IMR-90 (cell line): ENCODE results near the gene BLVRA. TPM values are rescaled to one million over a fixed set of nuclear protein-coding genes. Genes with fewer than 3 reads are reported as not detected.

ENCODE experiments used
- ATAC-seq: fragments of 200-7000 bp; cut with Tn5 transposase; 2 replicates; pipeline ENCODE4 v1.9.1; 2020; ENCODE audit warnings: low read depth, mild to moderate bottlenecking, moderate library complexity
- BruUV-seq: library from RNA; stranded (reverse); fragments of 400-500 nt; replicated peaks from 2 replicates; lab custom pipeline; 2021; lab: Mats Ljungman, UMichigan
- CTCF ChIA-PET: fragments of 300-600 bp; formaldehyde crosslinking; extraction: SDS; loops from one replicate; lab custom pipeline; 2021; ENCODE audit warnings: antibody characterized with exemption; lab: Yijun Ruan, JAX
- POLR2A ChIA-PET: fragments of 300-600 bp; sonication (Branson Sonifier 250); formaldehyde crosslinking; loops from one replicate; lab custom pipeline; 2022; ENCODE audit warnings: antibody characterized with exemption; ENCODE audit not compliant: unreplicated experiment; lab: Charles Lee
- DNase-seq: peaks from one replicate; pipeline ENCODE4 v3.0.0; 2013
- H2AFZ ChIP-seq: replicated peaks from 2 replicates; pipeline ENCODE3; 2013; ENCODE audit warnings: low read length, mild to moderate bottlenecking; ENCODE audit not compliant: poor library complexity
- H2AK5ac ChIP-seq: 2 replicates; pipeline ENCODE4 v1.6.1; 2013; ENCODE audit warnings: low read depth, low read length, inconsistent platforms
- H2AK9ac ChIP-seq: replicated peaks from 2 replicates; pipeline ENCODE3; 2013; ENCODE audit warnings: mild to moderate bottlenecking, low read depth, low read length, moderate library complexity; ENCODE audit not compliant: poor library complexity
- H2BK120ac ChIP-seq: 2 replicates; pipeline ENCODE4 v1.6.1; 2013; ENCODE audit warnings: low read depth, low read length, inconsistent platforms
- H2BK15ac ChIP-seq: 3 replicates; pipeline ENCODE4 v1.6.1; 2013; ENCODE audit warnings: low read depth, low read length, inconsistent platforms
- H2BK20ac ChIP-seq: 2 replicates; pipeline ENCODE4 v1.6.1; 2013; ENCODE audit warnings: low read depth, mild to moderate bottlenecking, inconsistent platforms, low read length, moderate library complexity
- H2BK5ac ChIP-seq: 2 replicates; pipeline ENCODE4 v1.6.1; 2013; ENCODE audit warnings: mild to moderate bottlenecking, low read depth, low read length, inconsistent platforms; ENCODE audit not compliant: poor library complexity, severe bottlenecking
- H3K14ac ChIP-seq: replicated peaks from 2 replicates; pipeline ENCODE4 v1.6.1; 2013; ENCODE audit warnings: low read depth, low read length, inconsistent platforms
- H3K18ac ChIP-seq: 2 replicates; pipeline ENCODE4 v1.6.1; 2013; ENCODE audit warnings: low read depth, low read length, control low read depth
- H3K23ac ChIP-seq: 2 replicates; pipeline ENCODE4 v1.6.1; 2013; ENCODE audit warnings: low read depth, low read length, inconsistent platforms
- H3K27ac ChIP-seq: 2 replicates; pipeline ENCODE4 v1.5.1; 2013; ENCODE audit warnings: mild to moderate bottlenecking, control low read depth, low read length; ENCODE audit not compliant: insufficient read depth
- H3K27me3 ChIP-seq: 2 replicates; pipeline ENCODE4 v1.6.1; 2013; ENCODE audit warnings: low read length; ENCODE audit not compliant: control insufficient read depth, insufficient read depth
- H3K36me3 ChIP-seq: 2 replicates; pipeline ENCODE4 v1.6.1; 2013; ENCODE audit warnings: low read length, mixed read lengths; ENCODE audit not compliant: control insufficient read depth, insufficient read depth
- H3K4ac ChIP-seq: 2 replicates; pipeline ENCODE4 v1.6.1; 2013; ENCODE audit warnings: low read depth, low read length, inconsistent platforms
- H3K4me1 ChIP-seq: 2 replicates; pipeline ENCODE4 v1.6.1; 2013; ENCODE audit warnings: low read length, mixed read lengths; ENCODE audit not compliant: control insufficient read depth, insufficient read depth
- H3K4me2 ChIP-seq: 2 replicates; pipeline ENCODE4 v1.6.1; 2013; ENCODE audit warnings: low read depth, mild to moderate bottlenecking, control low read depth, low read length, moderate library complexity
- H3K4me3 ChIP-seq: 2 replicates; pipeline ENCODE4 v1.5.1; 2013; ENCODE audit warnings: low read depth, mild to moderate bottlenecking, control low read depth, low read length, moderate library complexity; ENCODE audit not compliant: insufficient read depth
- H3K56ac ChIP-seq: 2 replicates; pipeline ENCODE4 v1.6.1; 2013; ENCODE audit warnings: low read length, inconsistent platforms; ENCODE audit not compliant: insufficient read depth; ENCODE audit errors: extremely low read depth
- H3K79me1 ChIP-seq, 2 experiments: 2 replicates each; pipeline ENCODE4 v1.6.1; 2013; ENCODE audit warnings: low read length in 2 of 2, inconsistent platforms in 1 of 2, low read depth in 1 of 2
- H3K9ac ChIP-seq: 2 replicates; pipeline ENCODE4 v1.6.1; 2013; ENCODE audit warnings: low read depth, low read length, control low read depth
- H3K9me1 ChIP-seq: 2 replicates; pipeline ENCODE4 v1.6.1; 2013; ENCODE audit warnings: low read length, inconsistent platforms; ENCODE audit not compliant: insufficient read depth
- H3K9me3 ChIP-seq: 2 replicates; pipeline ENCODE4 v1.6.1; 2013; ENCODE audit warnings: low read length; ENCODE audit not compliant: control insufficient read depth, insufficient read depth
- H4K20me1 ChIP-seq: 2 replicates; pipeline ENCODE4 v1.6.1; 2013; ENCODE audit warnings: low read length, inconsistent platforms; ENCODE audit not compliant: insufficient read depth
- H4K5ac ChIP-seq: 2 replicates; pipeline ENCODE4 v1.6.1; 2013; ENCODE audit warnings: mild to moderate bottlenecking, low read depth, low read length, control low read depth
- H4K8ac ChIP-seq, 2 experiments: 2 replicates each; pipeline ENCODE4 v1.6.1; 2013; ENCODE audit warnings: low read depth in 2 of 2, low read length in 2 of 2, control low read depth in 1 of 2, inconsistent platforms in 1 of 2
- H4K91ac ChIP-seq: 2 replicates; pipeline ENCODE4 v1.6.1; 2013; ENCODE audit warnings: low read depth, low read length, inconsistent platforms; ENCODE audit not compliant: insufficient read depth
- BHLHE40 ChIP-seq: fragments of 150-350 bp; IDR thresholded peaks from 2 replicates; pipeline ENCODE4 v1.6.1; 2016; ENCODE audit warnings: mild to moderate bottlenecking, low read depth, low read length
- CEBPB ChIP-seq: IDR thresholded peaks from 2 replicates; pipeline ENCODE4 v1.6.1; 2012; ENCODE audit warnings: low read depth, low read length, improper control_type of control experiment
- CHD1 ChIP-seq: IDR thresholded peaks from 2 replicates; pipeline ENCODE4 v1.6.1; 2012; ENCODE audit warnings: low read depth, low read length, improper control_type of control experiment
- ELK1 ChIP-seq: fragments of 150-350 bp; IDR thresholded peaks from 2 replicates; pipeline ENCODE4 v1.6.1; 2016; ENCODE audit warnings: low read depth, mild to moderate bottlenecking, low read length, moderate library complexity, borderline replicate concordance
- FOS ChIP-seq: fragments of 150-350 bp; IDR thresholded peaks from 2 replicates; pipeline ENCODE4 v1.6.1; 2016; ENCODE audit warnings: low read depth, low read length
- MAFK ChIP-seq: IDR thresholded peaks from 2 replicates; pipeline ENCODE4 v1.6.1; 2012; ENCODE audit warnings: low read depth, low read length, improper control_type of control experiment
- MAZ ChIP-seq: IDR thresholded peaks from 2 replicates; pipeline ENCODE4 v1.6.1; 2012; ENCODE audit warnings: low read depth, mild to moderate bottlenecking, low read length, improper control_type of control experiment, moderate library complexity, borderline replicate concordance
- MXI1 ChIP-seq: IDR thresholded peaks from 2 replicates; pipeline ENCODE4 v1.6.1; 2012; ENCODE audit warnings: low read depth, mild to moderate bottlenecking, low read length, moderate library complexity, borderline replicate concordance
- NFE2L2 ChIP-seq: fragments of 150-350 bp; IDR thresholded peaks from 2 replicates; pipeline ENCODE4 v1.6.1; 2016; ENCODE audit warnings: low read depth, mild to moderate bottlenecking, low read length
- POLR2A ChIP-seq: IDR thresholded peaks from 2 replicates; pipeline ENCODE4 v1.6.1; 2012; ENCODE audit warnings: mild to moderate bottlenecking, low read depth, low read length
- RCOR1 ChIP-seq: IDR thresholded peaks from 2 replicates; pipeline ENCODE4 v1.6.1; 2012; ENCODE audit warnings: mild to moderate bottlenecking, low read length, improper control_type of control experiment; ENCODE audit not compliant: insufficient replicate concordance
- RFX5 ChIP-seq: IDR thresholded peaks from 2 replicates; pipeline ENCODE4 v1.8.0; 2012; ENCODE audit warnings: low read depth, mild to moderate bottlenecking, low read length, moderate library complexity
- WGBS, 2 experiments: methylation state at CpG; one replicate each; pipeline versions ENCODE4 v1.1.5 to v1.1.7; 2013; ENCODE audit warnings: missing lambda C conversion rate in 2 of 2; ENCODE audit not compliant: insufficient read length in 1 of 2; ENCODE audit errors: extremely low coverage in 2 of 2; 5-methylcytosine and 5-hydroxymethylcytosine counted together
- dilution Hi-C: fragments of 300-500 bp; cut with HindIII; formaldehyde crosslinking; loops from one replicate; pipeline ENCODE4 v1.14.3; 2018; ENCODE audit warnings: low sequenced_read_pairs; ENCODE audit not compliant: unreplicated experiment
- in situ Hi-C: fragments of 300-500 bp; cut with MboI; formaldehyde crosslinking; loops from 3 replicates; pipeline ENCODE4 v1.14.3; 2019; ENCODE audit warnings: low sequenced_read_pairs, inconsistent platforms, mixed read lengths
- intact Hi-C: fragments of 100-400 bp; cut with micrococcal nuclease; formaldehyde crosslinking; loops from 2 replicates; pipeline ENCODE4 v1.10.0; 2022
- polyA plus RNA-seq, 3 experiments: library from polyadenylated mRNA; depleted of rRNA; stranded (reverse); fragments of >200 nt; gene quantifications; 2 replicates each; pipeline ENCODE4 v1.2.3, GENCODE V29; 2012; ENCODE audit warnings: low replicate concordance in 1 of 3
- total RNA-seq: library from RNA; depleted of rRNA; stranded (reverse); fragments of >200 nt; gene quantifications from 2 replicates; pipeline ENCODE4 v1.2.3, GENCODE V29; 2012
- TF ChIP-seq, protein P1 (sequence below): conservative IDR thresholded peaks from 2 replicates; pipeline ENCODE4 v1.5.1; 2012; ENCODE audit warnings: mild to moderate bottlenecking, low read depth, low read length, improper control_type of control experiment
- TF ChIP-seq, protein P2 (sequence below): fragments of 150-350 bp; IDR thresholded peaks from 2 replicates; pipeline ENCODE4 v1.6.1; 2017; ENCODE audit warnings: mild to moderate bottlenecking, antibody characterized with exemption, low read length, low read depth

The BLVRA gene
- total and polyA plus RNA-seq, 2 of the 4 experiments (the other 2 are of a cell fraction): 32.3 to 47.1 TPM

DNA sequence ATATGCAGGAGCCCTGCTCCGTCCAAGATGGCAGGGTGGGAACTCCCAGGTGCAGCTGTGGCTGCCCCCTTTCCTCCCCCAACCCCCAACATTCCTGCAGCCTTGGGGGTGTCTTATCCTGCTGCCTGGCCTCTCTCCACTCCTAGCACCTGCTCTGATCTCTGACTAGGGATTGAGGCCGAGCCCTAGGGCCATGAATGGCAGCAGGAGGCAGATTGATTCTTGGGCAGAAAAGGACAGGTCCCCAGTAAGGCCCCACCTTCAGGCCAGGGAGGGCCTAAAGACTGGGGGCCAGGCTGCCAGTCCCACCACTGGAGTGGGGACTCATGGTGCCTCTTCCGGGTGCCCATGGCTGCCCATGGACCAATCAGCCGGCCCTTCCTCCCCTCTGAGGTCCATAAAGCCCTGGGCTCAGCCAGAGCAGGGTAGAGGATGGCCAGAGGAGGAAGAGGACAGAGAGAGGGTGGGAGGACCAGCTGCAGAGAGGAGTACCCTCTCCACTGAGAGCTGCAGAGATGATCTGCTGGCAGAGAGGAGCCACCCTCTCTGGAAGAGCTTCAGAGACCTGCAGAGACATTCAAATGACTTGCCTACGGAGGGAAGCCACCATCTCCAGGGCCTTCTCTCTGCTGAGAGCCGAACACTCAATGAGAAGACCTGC lies 20.9 kb upstream of the BLVRA start:
- in situ Hi-C loops (no loop called here), dilution Hi-C loops (no loop called here), intact Hi-C loops (no loop called here)
- 83% methylated on average over 1 of the region's 6 CpGs; no CpG with 5 or more reads in 1 of the 2 experiments for WGBS, 2 experiments
- no peak overlapping the region for H2BK15ac ChIP-seq
- H3K4me2 ChIP-seq: no peak overlapping the region
- H3K36me3 ChIP-seq: no peaks in the 10 kb centered on the region
- H4K5ac ChIP-seq: no peak overlapping the region
- no peak overlapping the region for H3K56ac ChIP-seq
- TF ChIP-seq, protein P1, sequence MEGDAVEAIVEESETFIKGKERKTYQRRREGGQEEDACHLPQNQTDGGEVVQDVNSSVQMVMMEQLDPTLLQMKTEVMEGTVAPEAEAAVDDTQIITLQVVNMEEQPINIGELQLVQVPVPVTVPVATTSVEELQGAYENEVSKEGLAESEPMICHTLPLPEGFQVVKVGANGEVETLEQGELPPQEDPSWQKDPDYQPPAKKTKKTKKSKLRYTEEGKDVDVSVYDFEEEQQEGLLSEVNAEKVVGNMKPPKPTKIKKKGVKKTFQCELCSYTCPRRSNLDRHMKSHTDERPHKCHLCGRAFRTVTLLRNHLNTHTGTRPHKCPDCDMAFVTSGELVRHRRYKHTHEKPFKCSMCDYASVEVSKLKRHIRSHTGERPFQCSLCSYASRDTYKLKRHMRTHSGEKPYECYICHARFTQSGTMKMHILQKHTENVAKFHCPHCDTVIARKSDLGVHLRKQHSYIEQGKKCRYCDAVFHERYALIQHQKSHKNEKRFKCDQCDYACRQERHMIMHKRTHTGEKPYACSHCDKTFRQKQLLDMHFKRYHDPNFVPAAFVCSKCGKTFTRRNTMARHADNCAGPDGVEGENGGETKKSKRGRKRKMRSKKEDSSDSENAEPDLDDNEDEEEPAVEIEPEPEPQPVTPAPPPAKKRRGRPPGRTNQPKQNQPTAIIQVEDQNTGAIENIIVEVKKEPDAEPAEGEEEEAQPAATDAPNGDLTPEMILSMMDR: no peak
- TF ChIP-seq CEBPB (no peak), MAFK (no peak), BHLHE40 (no peak), RCOR1 (no peak), NFE2L2 (no peak), CHD1 (no peak), MAZ (no peak), POLR2A (no peak), FOS (no peak), MXI1 (no peak), RFX5 (no peak), ELK1 (no peak)
- TF ChIP-seq, protein P2, sequence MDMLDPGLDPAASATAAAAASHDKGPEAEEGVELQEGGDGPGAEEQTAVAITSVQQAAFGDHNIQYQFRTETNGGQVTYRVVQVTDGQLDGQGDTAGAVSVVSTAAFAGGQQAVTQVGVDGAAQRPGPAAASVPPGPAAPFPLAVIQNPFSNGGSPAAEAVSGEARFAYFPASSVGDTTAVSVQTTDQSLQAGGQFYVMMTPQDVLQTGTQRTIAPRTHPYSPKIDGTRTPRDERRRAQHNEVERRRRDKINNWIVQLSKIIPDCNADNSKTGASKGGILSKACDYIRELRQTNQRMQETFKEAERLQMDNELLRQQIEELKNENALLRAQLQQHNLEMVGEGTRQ: no peak
- H3K14ac ChIP-seq: no peak overlapping the region
- no peak overlapping the region for H3K27ac ChIP-seq
- ChIA-PET POLR2A (no interaction called here), CTCF (interaction anchor here (1.3 kb wide), 1 partner anchor 37 kb away, joined by 6 read pairs; no protein-coding TSS in a partner anchor)
- no peak overlapping the region for H2BK20ac ChIP-seq
- H3K9me1 ChIP-seq: no peaks in the 10 kb centered on the region
- no peak overlapping the region for H3K23ac ChIP-seq
- ATAC-seq: no peak
- no peak overlapping the region for H4K91ac ChIP-seq
- H4K20me1 ChIP-seq: no peaks in the 10 kb centered on the region
- H3K4ac ChIP-seq: no peak overlapping the region
- H3K9me3 ChIP-seq: no peaks in the 10 kb centered on the region
- BruUV-seq: no TSS peak
- no peak overlapping the region for H3K9ac ChIP-seq
- H2AFZ ChIP-seq: no peak overlapping the region
- no peak overlapping the region for H2BK5ac ChIP-seq
- peaks cover 6% of the 10 kb centered on the region; the same call in 1 of the 2 replicates for H3K27me3 ChIP-seq
- H2BK120ac ChIP-seq: no peak overlapping the region
- H3K4me3 ChIP-seq: no peak overlapping the region
- no peak for DNase-seq
- H4K8ac ChIP-seq: no peak overlapping the region
- no peak overlapping the region for H2AK5ac ChIP-seq
- H3K4me1 ChIP-seq: 0 out of 2 replicates have a peak, but pooled peaks cover 1% of the 10 kb centered on the region
- H3K18ac ChIP-seq: no peak overlapping the region
- H3K79me1 ChIP-seq: no peaks in the 10 kb centered on the region
- no peak overlapping the region for H2AK9ac ChIP-seq
